B cell (primary cell): ENCODE measurements around the gene AGBL3.

Experiments
- EZH2 ChIP-seq: IDR thresholded peaks from 2 replicates; pipeline ENCODE4 v1.6.1; 2012; ENCODE audit warnings: borderline replicate concordance, low read depth, mild to moderate bottlenecking, moderate library complexity, low read length; ENCODE audit not compliant: insufficient read depth, poor library complexity, severe bottlenecking
- TF ChIP-seq, protein P1 (sequence below): fragments of 200-600 bp; IDR thresholded peaks from one replicate; pipeline ENCODE4 v1.8.0; 2022; ENCODE audit warnings: antibody characterized with exemption, mild to moderate bottlenecking

GRCh38 chr7:134947329-134947728 is 39.0 kb upstream of the AGBL3 start:
- TF ChIP-seq, protein P1, sequence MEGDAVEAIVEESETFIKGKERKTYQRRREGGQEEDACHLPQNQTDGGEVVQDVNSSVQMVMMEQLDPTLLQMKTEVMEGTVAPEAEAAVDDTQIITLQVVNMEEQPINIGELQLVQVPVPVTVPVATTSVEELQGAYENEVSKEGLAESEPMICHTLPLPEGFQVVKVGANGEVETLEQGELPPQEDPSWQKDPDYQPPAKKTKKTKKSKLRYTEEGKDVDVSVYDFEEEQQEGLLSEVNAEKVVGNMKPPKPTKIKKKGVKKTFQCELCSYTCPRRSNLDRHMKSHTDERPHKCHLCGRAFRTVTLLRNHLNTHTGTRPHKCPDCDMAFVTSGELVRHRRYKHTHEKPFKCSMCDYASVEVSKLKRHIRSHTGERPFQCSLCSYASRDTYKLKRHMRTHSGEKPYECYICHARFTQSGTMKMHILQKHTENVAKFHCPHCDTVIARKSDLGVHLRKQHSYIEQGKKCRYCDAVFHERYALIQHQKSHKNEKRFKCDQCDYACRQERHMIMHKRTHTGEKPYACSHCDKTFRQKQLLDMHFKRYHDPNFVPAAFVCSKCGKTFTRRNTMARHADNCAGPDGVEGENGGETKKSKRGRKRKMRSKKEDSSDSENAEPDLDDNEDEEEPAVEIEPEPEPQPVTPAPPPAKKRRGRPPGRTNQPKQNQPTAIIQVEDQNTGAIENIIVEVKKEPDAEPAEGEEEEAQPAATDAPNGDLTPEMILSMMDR = no peak
- TF ChIP-seq EZH2 = no peak
